Thyroid gland (tissue), 4 donors: ENCODE data around the gene CYP19A1.

ENCODE experiments used
- CTCF ChIP-seq, 6 experiments: fragments of 200-600 bp in 3 of 6; fragments of 450-650 bp in 3 of 6; sonication (generic) in 3 of 6; IDR thresholded peaks; one replicate each; pipeline ENCODE4 v1.5.1; 2016 to 2019; ENCODE audit warnings: antibody characterized with exemption in 6 of 6, mild to moderate bottlenecking in 2 of 6, inconsistent platforms in 1 of 6, moderate library complexity in 1 of 6
- POLR2A ChIP-seq, 2 donors: fragments of 450-650 bp; IDR thresholded peaks; one replicate each; pipeline ENCODE4 v1.6.1; 2017; ENCODE audit warnings: antibody characterized with exemption in 2 of 2, mild to moderate bottlenecking in 2 of 2, moderate library complexity in 1 of 2

GRCh38 chr15:51190424-51191068 lies 147.8 kb downstream of the CYP19A1 start:
- no peak for TF ChIP-seq POLR2A (IDR thresholded peaks at IDR 0.05)
- TF ChIP-seq CTCF (IDR thresholded peaks at IDR 0.05) = no peak
